WTC11 (cell line): ENCODE data around the gene PTGES3L. TPM values are rescaled to one million over a fixed set of nuclear protein-coding genes. Genes with fewer than 3 reads are reported as not detected.

Experiments used
- ATAC-seq: fragments of 200-7000 bp; cut with Tn5 transposase; 2 replicates; pipeline ENCODE4 v1.10.0; 2021; ENCODE audit warnings: mild to moderate bottlenecking, moderate library complexity
- CTCF ChIA-PET: fragments of 300-600 bp; sonication (Branson Sonifier 250); formaldehyde crosslinking; loops from one replicate; lab custom pipeline; 2021; ENCODE audit warnings: antibody characterized with exemption; lab: Charles Lee
- POLR2A ChIA-PET: fragments of 350-600 bp; sonication (Branson Sonifier 250); formaldehyde crosslinking; loops from one replicate; lab custom pipeline; 2021; ENCODE audit warnings: antibody characterized with exemption; lab: Charles Lee
- DNase-seq: peaks from one replicate; pipeline ENCODE4 v3.0.0; 2021; ENCODE audit warnings: low spot score
- H3K27ac Mint-ChIP-seq: 2 replicates; pipeline ENCODE4 v1.8.0; 2021; ENCODE audit warnings: mixed read lengths
- H3K27me3 Mint-ChIP-seq: 2 replicates; pipeline ENCODE4 v1.8.0; 2021; ENCODE audit warnings: low read depth, mild to moderate bottlenecking, moderate library complexity, mixed read lengths
- H3K36me3 Mint-ChIP-seq: 2 replicates; pipeline ENCODE4 v1.8.0; 2021; ENCODE audit warnings: mixed read lengths
- H3K4me1 Mint-ChIP-seq: 2 replicates; pipeline ENCODE4 v1.8.0; 2022; ENCODE audit warnings: mixed read lengths
- H3K4me3 Mint-ChIP-seq: 2 replicates; pipeline ENCODE4 v1.8.0; 2021; ENCODE audit warnings: mild to moderate bottlenecking, moderate library complexity, mixed read lengths
- H3K9me3 Mint-ChIP-seq: 2 replicates; pipeline ENCODE4 v1.8.0; 2021; ENCODE audit warnings: mixed read lengths
- ARID4B ChIP-seq: sonication (generic); formaldehyde crosslinking; IDR thresholded peaks from 2 replicates; pipeline ENCODE4 v1.8.0; 2023; ENCODE audit warnings: missing genetic modification reagents, mild to moderate bottlenecking, borderline replicate concordance
- ATF3 ChIP-seq: sonication (generic); formaldehyde crosslinking; conservative IDR thresholded peaks from 2 replicates; pipeline ENCODE4 v1.8.1; 2022; ENCODE audit warnings: mild to moderate bottlenecking, missing genetic modification reagents
- CTCF ChIP-seq: fragments of 200-600 bp; IDR thresholded peaks from 2 replicates; pipeline ENCODE4 v1.8.0; 2022; ENCODE audit warnings: antibody characterized with exemption
- EMX1 ChIP-seq: fragments of 250-450 bp; sonication (Bioruptor Pico); IDR thresholded peaks from 2 replicates; pipeline ENCODE4 v1.8.0; 2021; ENCODE audit warnings: mild to moderate bottlenecking
- ETV6 ChIP-seq: sonication (generic); formaldehyde crosslinking; IDR thresholded peaks from 2 replicates; pipeline ENCODE4 v1.8.1; 2022; ENCODE audit warnings: mild to moderate bottlenecking, missing genetic modification reagents
- FOXK1 ChIP-seq: sonication (generic); formaldehyde crosslinking; IDR thresholded peaks from 2 replicates; pipeline ENCODE4 v1.8.0; 2022; ENCODE audit warnings: mild to moderate bottlenecking, moderate library complexity, missing genetic modification reagents
- FOXP1 ChIP-seq: sonication (generic); formaldehyde crosslinking; IDR thresholded peaks from 2 replicates; pipeline ENCODE4 v1.8.0; 2022; ENCODE audit warnings: missing genetic modification reagents, mild to moderate bottlenecking, moderate library complexity, borderline replicate concordance
- FOXP4 ChIP-seq: sonication (generic); formaldehyde crosslinking; IDR thresholded peaks from 2 replicates; pipeline ENCODE4 v1.8.0; 2022; ENCODE audit warnings: mild to moderate bottlenecking, missing genetic modification reagents
- HMGA2 ChIP-seq: fragments of 250-450 bp; sonication (Bioruptor Pico); IDR thresholded peaks from 2 replicates; pipeline ENCODE4 v1.4.0; 2021; ENCODE audit warnings: mild to moderate bottlenecking, moderate library complexity
- HMGXB4 ChIP-seq: sonication (generic); formaldehyde crosslinking; IDR thresholded peaks from 2 replicates; pipeline ENCODE4 v1.8.1; 2023; ENCODE audit warnings: mild to moderate bottlenecking, moderate library complexity, missing genetic modification reagents
- IRF2 ChIP-seq: sonication (generic); formaldehyde crosslinking; IDR thresholded peaks from 2 replicates; pipeline ENCODE4 v1.8.0; 2022; ENCODE audit warnings: low read depth, missing genetic modification reagents, borderline replicate concordance
- JUN ChIP-seq: sonication (generic); formaldehyde crosslinking; IDR thresholded peaks from 2 replicates; pipeline ENCODE4 v1.8.0; 2023; ENCODE audit warnings: mild to moderate bottlenecking, missing genetic modification reagents
- TCF7 ChIP-seq: sonication (generic); formaldehyde crosslinking; IDR thresholded peaks from 2 replicates; pipeline ENCODE4 v1.8.0; 2022; ENCODE audit warnings: mild to moderate bottlenecking, low read depth, missing genetic modification reagents, moderate library complexity
- ZNF219 ChIP-seq: sonication (generic); formaldehyde crosslinking; IDR thresholded peaks from 2 replicates; pipeline ENCODE4 v1.8.0; 2023; ENCODE audit warnings: missing genetic modification reagents, mild to moderate bottlenecking, borderline replicate concordance
- ZNF281 ChIP-seq: sonication (generic); formaldehyde crosslinking; IDR thresholded peaks from 2 replicates; pipeline ENCODE4 v1.8.0; 2023; ENCODE audit warnings: mild to moderate bottlenecking, missing genetic modification reagents
- ZNF396 ChIP-seq: fragments of 250-450 bp; sonication (Bioruptor Pico); IDR thresholded peaks from 2 replicates; pipeline ENCODE4 v1.8.0; 2021; ENCODE audit warnings: mild to moderate bottlenecking, moderate library complexity, borderline replicate concordance
- ZNF416 ChIP-seq: fragments of 250-450 bp; sonication (Bioruptor Pico); IDR thresholded peaks from 2 replicates; pipeline ENCODE4 v1.9.0; 2021; ENCODE audit warnings: mild to moderate bottlenecking, inconsistent platforms
- total RNA-seq: library from RNA; stranded (reverse); gene quantifications from 3 replicates; pipeline ENCODE4 v1.2.3, GENCODE V29; 2021
- TF ChIP-seq, protein P1 (sequence below): fragments of 250-450 bp; sonication (Bioruptor Pico); conservative IDR thresholded peaks from 2 replicates; pipeline ENCODE4 v1.9.0; 2021; ENCODE audit warnings: mild to moderate bottlenecking
- TF ChIP-seq, protein P2 (sequence below): sonication (generic); formaldehyde crosslinking; IDR thresholded peaks from 2 replicates; pipeline ENCODE4 v1.8.0; 2023; ENCODE audit warnings: missing genetic modification reagents

The PTGES3L gene
- total RNA-seq, 1 experiment from 2014 or later = 2.1 TPM

DNA sequence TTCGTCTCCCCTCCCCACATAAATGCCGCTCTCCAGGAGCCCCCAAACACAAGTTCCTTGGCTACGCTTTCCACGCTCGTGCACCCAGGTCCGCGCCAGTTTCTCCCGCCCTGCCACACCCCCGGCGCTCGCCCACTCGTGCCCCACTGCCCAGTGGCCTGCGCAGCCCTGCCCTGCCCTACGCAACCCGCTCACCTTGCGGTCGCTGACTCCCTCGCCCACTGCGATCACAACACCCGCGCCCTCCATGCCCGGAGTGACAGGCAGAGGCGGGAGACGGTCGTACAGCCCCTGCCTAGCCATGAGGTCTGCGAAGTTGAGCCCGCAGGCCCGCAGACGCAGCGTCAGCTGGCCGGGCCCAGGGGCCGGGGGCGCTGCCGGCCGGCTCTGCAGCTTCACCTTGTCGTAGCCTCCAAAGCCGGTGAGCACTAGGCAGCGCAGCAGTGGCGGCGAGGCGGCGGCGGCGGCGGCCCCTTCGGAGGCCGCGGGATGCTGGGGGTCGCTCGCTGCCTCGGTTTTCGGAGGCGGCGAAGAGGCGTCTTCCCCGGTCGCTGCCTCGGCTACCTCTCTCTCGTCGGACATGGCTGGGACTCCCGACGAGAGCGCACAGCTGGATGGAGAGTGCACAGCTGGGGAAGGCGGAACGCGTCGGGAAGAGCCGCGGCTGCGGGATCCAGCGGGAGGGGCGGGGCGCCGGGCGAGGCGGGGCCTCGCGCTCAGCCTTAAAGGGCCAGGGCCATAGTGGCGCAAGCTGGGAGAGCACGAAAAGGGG lies 42.0 kb upstream of the PTGES3L start, which contains the start of gene VAT1:
VAT1 (minus strand) TSS at position 645 of the 772 bp plus-strand sequence; CDS start at position 582, 63 bp downstream.
- Mint-ChIP-seq H3K27me3 (no peaks in the 10 kb centered on the region), H3K36me3 (peaks cover 10% of the 10 kb centered on the region), H3K27ac (peak within 1 kb of the TSS; percentile 91), H3K9me3 (no peaks in the 10 kb centered on the region), H3K4me1 (peaks cover 29% of the 10 kb centered on the region), H3K4me3 (peak within 1 kb of the TSS; percentile 94)
- ChIA-PET POLR2A (interaction anchor here (0.6 to 2.3 kb wide), 11 partner anchors 10 to 294 kb away, joined by 3 to 27 read pairs (median 4); partner anchors contain the start of genes IFI35, NBR1 and RPL27), CTCF (interaction anchor here (0.5 to 1.8 kb wide), 11 partner anchors 12 to 496 kb away, joined by 3 to 14 read pairs (median 5); partner anchors contain the start of genes IFI35, RPL27 and TMEM106A)
- DNase-seq (peak; percentile 86), ATAC-seq (peak; percentile 43)
- TF ChIP-seq JUN = 0 out of 2 replicates have a peak, but pooled peaks have one; percentile 36
- TF ChIP-seq FOXP1 (CRISPR knock-in tag) = peak; percentile 51; the same call in 1 of the 2 replicates
- TF ChIP-seq ETV6 (CRISPR knock-in tag) = peak; percentile 77
- TF ChIP-seq CTCF = no peak
- TF ChIP-seq EMX1 (CRISPR knock-in tag) = no peak
- peak; percentile 72 for TF ChIP-seq ARID4B (CRISPR knock-in tag)
- TF ChIP-seq, protein P1, sequence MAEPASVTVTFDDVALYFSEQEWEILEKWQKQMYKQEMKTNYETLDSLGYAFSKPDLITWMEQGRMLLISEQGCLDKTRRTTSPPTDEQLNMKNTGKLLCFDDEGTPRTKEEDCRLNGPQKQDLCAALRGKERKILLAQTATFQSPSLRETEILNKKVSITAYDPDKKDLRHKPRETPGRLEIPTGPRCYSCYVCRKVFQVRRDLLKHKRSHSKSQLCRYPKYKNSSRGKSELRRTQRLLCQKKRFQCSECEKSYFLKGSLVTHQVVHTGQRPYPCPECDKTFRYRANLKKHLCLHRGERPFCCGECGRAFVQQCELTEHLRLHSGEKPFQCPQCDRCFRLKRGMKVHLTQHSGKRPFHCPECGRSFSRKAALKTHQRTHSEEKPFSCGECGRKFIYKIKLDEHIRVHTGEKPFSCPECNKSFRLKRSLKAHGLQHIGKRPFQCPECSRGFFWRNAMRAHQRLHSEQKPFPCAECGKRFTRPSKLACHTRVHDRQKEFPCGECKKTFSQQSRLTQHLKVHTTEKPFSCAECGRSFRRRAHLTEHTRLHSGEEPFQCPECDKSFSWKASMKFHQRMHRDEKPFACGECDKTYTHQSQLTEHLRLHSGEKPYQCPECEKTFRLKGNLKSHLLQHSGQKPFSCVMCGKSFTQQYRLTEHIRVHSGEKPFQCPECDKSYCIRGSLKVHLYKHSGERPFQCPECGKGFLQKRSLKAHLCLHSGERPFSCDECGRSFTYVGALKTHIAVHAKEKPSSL (CRISPR knock-in tag) = no peak
- TF ChIP-seq ATF3 (CRISPR knock-in tag) = no peak
- no peak for TF ChIP-seq TCF7 (CRISPR knock-in tag)
- TF ChIP-seq IRF2 (CRISPR knock-in tag) = no peak
- TF ChIP-seq, protein P2, sequence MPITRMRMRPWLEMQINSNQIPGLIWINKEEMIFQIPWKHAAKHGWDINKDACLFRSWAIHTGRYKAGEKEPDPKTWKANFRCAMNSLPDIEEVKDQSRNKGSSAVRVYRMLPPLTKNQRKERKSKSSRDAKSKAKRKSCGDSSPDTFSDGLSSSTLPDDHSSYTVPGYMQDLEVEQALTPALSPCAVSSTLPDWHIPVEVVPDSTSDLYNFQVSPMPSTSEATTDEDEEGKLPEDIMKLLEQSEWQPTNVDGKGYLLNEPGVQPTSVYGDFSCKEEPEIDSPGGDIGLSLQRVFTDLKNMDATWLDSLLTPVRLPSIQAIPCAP = 0 out of 2 replicates have a peak, but pooled peaks have one; percentile 16
- peak; percentile 95 for TF ChIP-seq HMGXB4
- no peak for TF ChIP-seq ZNF396
- TF ChIP-seq ZNF416 (CRISPR knock-in tag) = no peak
- TF ChIP-seq ZNF281 = 0 out of 2 replicates have a peak, but pooled peaks have one; percentile 28
- TF ChIP-seq HMGA2 = no peak
- peak; percentile 19 for TF ChIP-seq FOXP4 (CRISPR knock-in tag)
- 0 out of 2 replicates have a peak, but pooled peaks have one; percentile 14 for TF ChIP-seq ZNF219
- TF ChIP-seq FOXK1 (CRISPR knock-in tag) = peak; percentile 86
